Adrenal gland (tissue), 5 donors: ENCODE data around the gene NR4A1.

Experiments used
- CTCF ChIP-seq, 6 experiments: fragments of 450-650 bp in 4 of 6; fragments of 200-600 bp in 2 of 6; sonication (generic) in 1 of 6; IDR thresholded peaks; 1 replicate in 5 of 6; 2 replicates in 1 of 6; pipeline versions ENCODE4 v1.5.1 to v1.8.0; 2016 to 2021; ENCODE audit warnings: antibody characterized with exemption in 6 of 6, mild to moderate bottlenecking in 2 of 6, moderate library complexity in 1 of 6
- POLR2A ChIP-seq, 2 donors: fragments of 450-650 bp; IDR thresholded peaks; one replicate each; pipeline ENCODE4 v1.6.1; 2017; ENCODE audit warnings: antibody characterized with exemption in 2 of 2, mild to moderate bottlenecking in 2 of 2, moderate library complexity in 1 of 2
- donor health status: DM: no; HTN: no; CAD: no.

GRCh38 chr12:52069327-52070184 is 18.3 kb downstream of the NR4A1 start, which contains the start of gene ATG101:
- TF ChIP-seq POLR2A (IDR thresholded peaks at IDR 0.05), result peak; percentile 66 to 78
- peak; percentile 28 to 57 (median 50) for TF ChIP-seq CTCF (IDR thresholded peaks at IDR 0.05)
